Liver (tissue), 9 donors: Measurements from ENCODE around the gene SLC18A2. TPM values are rescaled to one million over a fixed set of nuclear protein-coding genes. Genes with fewer than 3 reads are reported as not detected.

Experiments used
- DNase-seq: peaks from one replicate; pipeline ENCODE4 v3.0.0-alpha.2; 2017; ENCODE audit warnings: low spot score
- H3K27ac ChIP-seq, 2 donors: one replicate each; pipeline ENCODE4 v1.7.0; 2013; ENCODE audit warnings: inconsistent platforms in 2 of 2, low read length in 2 of 2, control low read depth in 1 of 2, low read depth in 1 of 2, mild to moderate bottlenecking in 1 of 2
- H3K27me3 ChIP-seq, 4 donors: one replicate each; pipeline versions ENCODE4 v1.6.1 to v1.7.0; 2013; ENCODE audit warnings: low read length in 3 of 4, inconsistent platforms in 1 of 4, mild to moderate bottlenecking in 1 of 4, moderate library complexity in 1 of 4; ENCODE audit not compliant: control insufficient read depth in 4 of 4, insufficient read depth in 4 of 4
- H3K36me3 ChIP-seq, 4 donors: one replicate each; pipeline versions ENCODE4 v1.6.1 to v1.7.0; 2013; ENCODE audit warnings: low read length in 3 of 4, mild to moderate bottlenecking in 3 of 4, low read depth in 1 of 4, moderate library complexity in 1 of 4; ENCODE audit not compliant: control insufficient read depth in 4 of 4, insufficient read depth in 3 of 4
- H3K4me1 ChIP-seq, 4 donors: one replicate each; pipeline versions ENCODE4 v1.6.1 to v1.7.0; 2013; ENCODE audit warnings: low read length in 3 of 4, mild to moderate bottlenecking in 3 of 4, moderate library complexity in 1 of 4; ENCODE audit not compliant: control insufficient read depth in 4 of 4, insufficient read depth in 4 of 4
- H3K4me3 ChIP-seq, 3 donors: one replicate each; pipeline versions ENCODE4 v1.6.1 to v1.7.0; 2013; ENCODE audit warnings: low read length in 3 of 3, control low read depth in 1 of 3, low read depth in 1 of 3, mild to moderate bottlenecking in 1 of 3
- H3K9ac ChIP-seq, 2 donors: one replicate each; pipeline ENCODE4 v1.7.0; 2013; ENCODE audit warnings: low read length in 2 of 2, mild to moderate bottlenecking in 2 of 2, moderate library complexity in 2 of 2, control low read depth in 1 of 2, low read depth in 1 of 2
- H3K9me3 ChIP-seq, 4 donors: one replicate each; pipeline versions ENCODE4 v1.6.1 to v1.7.0; 2013; ENCODE audit warnings: low read length in 3 of 4; ENCODE audit not compliant: control insufficient read depth in 4 of 4
- EGR1 ChIP-seq, 2 donors: IDR thresholded peaks; 2 replicates each; pipeline ENCODE4 v1.6.1; 2016 to 2018; ENCODE audit warnings: antibody characterized with exemption in 2 of 2, low read depth in 2 of 2
- FOXA1 ChIP-seq: IDR thresholded peaks from 2 replicates; pipeline ENCODE4 v1.6.1; 2016; ENCODE audit warnings: antibody characterized with exemption
- FOXA2 ChIP-seq: IDR thresholded peaks from 2 replicates; pipeline ENCODE4 v1.6.1; 2016; ENCODE audit warnings: antibody characterized with exemption
- GABPA ChIP-seq, 2 donors: IDR thresholded peaks in 1 of 2; conservative IDR thresholded peaks in 1 of 2; 2 replicates each; pipeline ENCODE4 v1.6.1; 2016; ENCODE audit warnings: antibody characterized with exemption in 2 of 2, mild to moderate bottlenecking in 1 of 2, moderate library complexity in 1 of 2
- HNF4A ChIP-seq, 2 donors: conservative IDR thresholded peaks; 2 replicates each; pipeline ENCODE4 v1.6.1; 2016; ENCODE audit warnings: antibody characterized with exemption in 2 of 2, mild to moderate bottlenecking in 2 of 2
- HNF4G ChIP-seq: IDR thresholded peaks from 2 replicates; pipeline ENCODE4 v1.6.1; 2016; ENCODE audit warnings: antibody characterized with exemption
- JUND ChIP-seq, 2 donors: IDR thresholded peaks; 2 replicates each; pipeline ENCODE4 v1.6.1; 2016; ENCODE audit warnings: antibody characterized with exemption in 2 of 2
- NR2F2 ChIP-seq: IDR thresholded peaks from 2 replicates; pipeline ENCODE4 v1.6.1; 2016; ENCODE audit warnings: antibody characterized with exemption
- RAD21 ChIP-seq, 2 donors: IDR thresholded peaks; 2 replicates each; pipeline ENCODE4 v1.6.1; 2016; ENCODE audit warnings: antibody characterized with exemption in 2 of 2, mild to moderate bottlenecking in 2 of 2
- RXRA ChIP-seq, 2 donors: IDR thresholded peaks; 2 replicates each; pipeline ENCODE4 v1.6.1; 2017 to 2018; ENCODE audit warnings: antibody characterized with exemption in 2 of 2, mild to moderate bottlenecking in 1 of 2
- SP1 ChIP-seq: IDR thresholded peaks from 2 replicates; pipeline ENCODE4 v1.6.1; 2018; ENCODE audit warnings: antibody characterized with exemption, mild to moderate bottlenecking
- TAF1 ChIP-seq: conservative IDR thresholded peaks from 2 replicates; pipeline ENCODE4 v1.6.1; 2016; ENCODE audit warnings: antibody characterized with exemption, mild to moderate bottlenecking
- YY1 ChIP-seq: IDR thresholded peaks from 2 replicates; pipeline ENCODE4 v1.6.1; 2016; ENCODE audit warnings: antibody characterized with exemption, mild to moderate bottlenecking
- WGBS: extraction: QIAGEN DNeasy Blood & Tissue Kit; methylation state at CpG from one replicate; pipeline ENCODE4 v1.1.7; 2013; 5-methylcytosine and 5-hydroxymethylcytosine counted together
- polyA plus RNA-seq, 2 donors: library from polyadenylated mRNA; stranded (reverse) in 1 of 2; unstranded in 1 of 2; fragments of 200-250 nt in 1 of 2; fragments of >200 nt in 1 of 2; fragmentation: Nextera tagmentation in 1 of 2; extraction: Ambion mirVana in 1 of 2; gene quantifications; one replicate each; pipeline versions ENCODE4 v1.2.1 to v1.2.3, GENCODE V29; 2013 to 2015
- total RNA-seq, 2 donors: library from RNA; depleted of rRNA; stranded (reverse); fragments of >200 nt; gene quantifications; one replicate each; pipeline ENCODE4 v1.2.3, GENCODE V29; 2014
- TF ChIP-seq, protein P1 (sequence below): IDR thresholded peaks from 2 replicates; pipeline ENCODE4 v1.6.1; 2016; ENCODE audit warnings: antibody characterized with exemption, mild to moderate bottlenecking
- TF ChIP-seq, protein P2 (sequence below): IDR thresholded peaks from 2 replicates; pipeline ENCODE4 v1.6.1; 2016; ENCODE audit warnings: antibody characterized with exemption
- TF ChIP-seq, protein P3 (sequence below): IDR thresholded peaks from 2 replicates; pipeline ENCODE4 v1.6.1; 2016; ENCODE audit warnings: antibody characterized with exemption
- donor health status: healthy.
- donor health status: healthy.
- donor health status: healthy.
- donor health status: healthy.
- donor health status: healthy.

Gene SLC18A2
- total and polyA plus RNA-seq, 4 donors = 0.92 to 3.7 (median 1.4) TPM

- TF ChIP-seq, protein P1, sequence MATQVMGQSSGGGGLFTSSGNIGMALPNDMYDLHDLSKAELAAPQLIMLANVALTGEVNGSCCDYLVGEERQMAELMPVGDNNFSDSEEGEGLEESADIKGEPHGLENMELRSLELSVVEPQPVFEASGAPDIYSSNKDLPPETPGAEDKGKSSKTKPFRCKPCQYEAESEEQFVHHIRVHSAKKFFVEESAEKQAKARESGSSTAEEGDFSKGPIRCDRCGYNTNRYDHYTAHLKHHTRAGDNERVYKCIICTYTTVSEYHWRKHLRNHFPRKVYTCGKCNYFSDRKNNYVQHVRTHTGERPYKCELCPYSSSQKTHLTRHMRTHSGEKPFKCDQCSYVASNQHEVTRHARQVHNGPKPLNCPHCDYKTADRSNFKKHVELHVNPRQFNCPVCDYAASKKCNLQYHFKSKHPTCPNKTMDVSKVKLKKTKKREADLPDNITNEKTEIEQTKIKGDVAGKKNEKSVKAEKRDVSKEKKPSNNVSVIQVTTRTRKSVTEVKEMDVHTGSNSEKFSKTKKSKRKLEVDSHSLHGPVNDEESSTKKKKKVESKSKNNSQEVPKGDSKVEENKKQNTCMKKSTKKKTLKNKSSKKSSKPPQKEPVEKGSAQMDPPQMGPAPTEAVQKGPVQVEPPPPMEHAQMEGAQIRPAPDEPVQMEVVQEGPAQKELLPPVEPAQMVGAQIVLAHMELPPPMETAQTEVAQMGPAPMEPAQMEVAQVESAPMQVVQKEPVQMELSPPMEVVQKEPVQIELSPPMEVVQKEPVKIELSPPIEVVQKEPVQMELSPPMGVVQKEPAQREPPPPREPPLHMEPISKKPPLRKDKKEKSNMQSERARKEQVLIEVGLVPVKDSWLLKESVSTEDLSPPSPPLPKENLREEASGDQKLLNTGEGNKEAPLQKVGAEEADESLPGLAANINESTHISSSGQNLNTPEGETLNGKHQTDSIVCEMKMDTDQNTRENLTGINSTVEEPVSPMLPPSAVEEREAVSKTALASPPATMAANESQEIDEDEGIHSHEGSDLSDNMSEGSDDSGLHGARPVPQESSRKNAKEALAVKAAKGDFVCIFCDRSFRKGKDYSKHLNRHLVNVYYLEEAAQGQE = no peak
- TF ChIP-seq EGR1 (IDR thresholded peaks at IDR 0.05; ENCODE audit: low read depth in 2 of 2) (no peak), YY1 (no peak), FOXA1 (no peak)
- TF ChIP-seq, protein P2, sequence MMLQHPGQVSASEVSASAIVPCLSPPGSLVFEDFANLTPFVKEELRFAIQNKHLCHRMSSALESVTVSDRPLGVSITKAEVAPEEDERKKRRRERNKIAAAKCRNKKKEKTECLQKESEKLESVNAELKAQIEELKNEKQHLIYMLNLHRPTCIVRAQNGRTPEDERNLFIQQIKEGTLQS = no peak
Measured at GRCh38 chr10:117294039-117294645, 53.2 kb downstream of the SLC18A2 start (continued).

DNA sequence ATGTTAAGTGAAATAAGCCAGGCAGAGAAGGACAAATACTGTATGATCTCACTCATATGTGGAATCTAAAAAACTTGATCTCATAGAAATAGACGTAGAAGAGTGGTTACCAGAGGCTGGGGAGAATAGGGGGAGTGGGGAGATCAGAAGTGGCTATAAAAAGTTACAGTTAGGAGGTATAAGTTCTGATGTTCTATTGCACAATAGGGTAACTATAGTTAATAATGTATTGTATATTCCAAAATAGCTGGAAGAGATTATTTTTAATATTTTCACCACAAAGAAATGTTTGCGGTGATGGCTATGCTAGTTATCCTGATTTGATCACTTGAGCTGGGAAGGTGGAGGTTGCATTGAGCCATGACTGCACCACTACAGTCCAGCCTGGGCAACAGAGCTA is 53.8 kb downstream of the SLC18A2 start:
- TF ChIP-seq YY1 (no peak), TAF1 (no peak), HNF4A (conservative IDR thresholded peaks at IDR 0.05) (no peak), RAD21 (IDR thresholded peaks at IDR 0.05) (no peak), HNF4G (no peak), JUND (IDR thresholded peaks at IDR 0.05) (no peak), NR2F2 (no peak), RXRA (IDR thresholded peaks at IDR 0.05) (no peak), GABPA (IDR thresholded peaks at IDR 0.05 in 1 of 2, conservative IDR thresholded peaks at IDR 0.05 in 1 of 2) (no peak), FOXA1 (no peak), SP1 (no peak), FOXA2 (no peak)
- TF ChIP-seq, protein P3, sequence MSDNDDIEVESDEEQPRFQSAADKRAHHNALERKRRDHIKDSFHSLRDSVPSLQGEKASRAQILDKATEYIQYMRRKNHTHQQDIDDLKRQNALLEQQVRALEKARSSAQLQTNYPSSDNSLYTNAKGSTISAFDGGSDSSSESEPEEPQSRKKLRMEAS = no peak
- Histone ChIP-seq H3K4me3 (no peak overlapping the region), H3K27ac (no peak overlapping the region), H3K9ac (no peak overlapping the region), H3K9me3 (no peaks in the 10 kb centered on the region), H3K27me3 (no peaks in the 10 kb centered on the region), H3K36me3 (peaks cover 0 to 7% (median 2%) of the 10 kb centered on the region in 4 donors), H3K4me1 (peaks cover 0 to 1% (median 0%) of the 10 kb centered on the region in 4 donors)
- 96% methylated on average over 2 of the region's 2 CpGs for WGBS
- DNase-seq = no peak

GRCh38 chr10:117298219-117298618 is 57.3 kb downstream of the SLC18A2 start:
- Histone ChIP-seq H3K27ac (no peak overlapping the region), H3K9ac (no peak overlapping the region), H3K27me3 (no peaks in the 10 kb centered on the region), H3K36me3 (peaks cover 0 to 2% (median 1%) of the 10 kb centered on the region in 4 donors), H3K4me1 (peaks cover 0 to 3% (median 0%) of the 10 kb centered on the region in 4 donors), H3K9me3 (no peaks in the 10 kb centered on the region), H3K4me3 (no peak overlapping the region)
- no peak for DNase-seq
- TF ChIP-seq TAF1 = no peak
- TF ChIP-seq FOXA2 = no peak
- TF ChIP-seq EGR1 (IDR thresholded peaks at IDR 0.05; ENCODE audit: low read depth in 2 of 2) = no peak
- WGBS = 83% methylated on average over 1 of the region's 1 CpG
